ENCODE data around the gene TAGLN2.

The TAGLN2 gene

DNA sequence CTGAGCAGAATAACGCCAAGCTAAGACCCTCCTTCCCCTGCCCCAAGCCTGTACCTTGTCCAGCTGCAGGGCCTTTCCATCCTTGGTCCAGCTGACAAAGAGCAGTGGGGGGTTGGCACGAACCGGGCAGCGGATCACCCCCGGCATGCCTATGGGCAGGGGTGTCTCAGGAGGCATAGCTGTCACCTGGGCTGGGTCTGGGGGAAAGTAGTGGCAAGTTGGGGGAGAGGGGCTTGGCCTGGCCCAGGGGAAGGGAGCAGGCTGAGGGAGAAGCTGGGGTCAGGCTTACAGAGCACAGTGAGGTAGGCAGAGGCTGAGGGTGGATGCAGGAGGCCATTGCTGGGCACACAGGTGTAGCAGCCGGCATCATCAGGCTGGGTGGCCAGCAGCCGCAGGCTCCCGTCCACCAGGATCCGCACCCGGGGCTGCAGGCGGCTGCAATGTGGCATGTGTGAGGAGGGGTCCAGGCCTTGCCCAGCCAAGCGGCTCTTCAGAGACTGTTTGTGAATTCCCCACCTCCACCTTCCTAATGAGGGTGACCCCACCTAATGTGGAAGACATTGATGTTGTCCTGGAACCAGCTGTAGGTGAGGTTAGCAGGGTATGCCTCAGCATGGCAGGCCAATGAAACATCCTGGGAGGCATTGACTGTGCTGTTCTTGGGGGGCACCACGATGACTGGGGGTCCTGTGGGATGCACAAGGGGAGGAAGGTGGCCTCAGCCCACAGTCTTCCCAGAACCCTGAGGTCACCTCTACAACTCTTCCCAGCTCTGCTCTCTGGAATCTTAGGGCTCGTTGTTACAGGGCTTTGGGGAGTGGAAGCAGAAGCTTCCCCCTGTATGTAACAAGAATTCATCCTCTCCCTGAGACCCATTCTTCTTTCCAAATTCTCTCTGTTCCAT, 9.1 kb upstream of the TAGLN2 start:
- no peak for DNase-seq

GRCh38 chr1:159933347-159933746, 8.0 kb upstream of the TAGLN2 start:
- no peak for DNase-seq

DNA sequence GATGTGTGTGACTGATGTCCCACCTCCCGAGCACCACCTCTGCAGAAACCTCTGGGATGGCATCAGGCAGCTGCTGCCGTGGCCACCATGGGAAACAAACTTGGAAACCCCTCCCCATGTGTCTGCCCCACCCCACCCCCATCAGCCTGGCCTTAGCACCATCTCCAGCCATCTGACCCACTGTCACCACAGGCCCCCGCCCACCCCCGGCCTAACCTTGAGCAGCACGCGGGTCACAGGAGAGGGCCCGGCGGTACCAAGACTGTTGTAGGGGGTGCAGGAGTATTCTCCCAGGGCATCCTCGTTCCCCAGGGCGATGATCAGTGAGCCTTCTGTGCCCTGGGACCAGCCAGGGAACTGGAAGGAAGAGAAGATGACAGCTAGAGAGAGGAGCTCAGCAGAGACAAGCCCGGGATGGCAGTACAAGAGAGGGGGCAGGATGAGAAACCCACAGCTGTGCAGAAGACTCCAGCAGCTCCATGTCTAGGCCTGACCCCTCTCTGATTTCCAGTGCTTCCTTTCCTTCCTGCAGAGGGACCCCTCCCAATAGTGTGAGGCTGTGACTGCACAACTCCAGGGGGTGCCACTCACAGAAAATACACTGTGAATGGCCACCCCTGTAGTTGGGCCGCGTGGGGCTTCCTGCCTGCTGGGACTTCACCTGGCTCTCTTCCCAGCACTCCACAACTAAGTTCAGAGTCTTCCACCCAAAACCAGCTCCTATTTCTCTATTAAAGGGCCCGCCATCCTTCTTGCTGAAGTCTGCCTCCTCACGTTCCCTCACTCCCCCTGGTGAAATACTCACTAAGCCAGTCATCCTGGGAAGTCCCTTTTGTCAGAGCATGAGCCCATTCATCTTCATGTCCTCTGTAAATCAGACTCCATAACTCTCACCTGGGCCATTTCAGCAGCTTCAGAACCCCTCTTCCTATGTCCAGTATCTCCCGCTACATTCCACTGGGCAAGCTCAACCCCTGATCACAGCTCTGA, 7.3 kb upstream of the TAGLN2 start:
- no peak for DNase-seq

GRCh38 chr1:159931795-159932173, 6.5 kb upstream of the TAGLN2 start:
- no peak for DNase-seq

DNA sequence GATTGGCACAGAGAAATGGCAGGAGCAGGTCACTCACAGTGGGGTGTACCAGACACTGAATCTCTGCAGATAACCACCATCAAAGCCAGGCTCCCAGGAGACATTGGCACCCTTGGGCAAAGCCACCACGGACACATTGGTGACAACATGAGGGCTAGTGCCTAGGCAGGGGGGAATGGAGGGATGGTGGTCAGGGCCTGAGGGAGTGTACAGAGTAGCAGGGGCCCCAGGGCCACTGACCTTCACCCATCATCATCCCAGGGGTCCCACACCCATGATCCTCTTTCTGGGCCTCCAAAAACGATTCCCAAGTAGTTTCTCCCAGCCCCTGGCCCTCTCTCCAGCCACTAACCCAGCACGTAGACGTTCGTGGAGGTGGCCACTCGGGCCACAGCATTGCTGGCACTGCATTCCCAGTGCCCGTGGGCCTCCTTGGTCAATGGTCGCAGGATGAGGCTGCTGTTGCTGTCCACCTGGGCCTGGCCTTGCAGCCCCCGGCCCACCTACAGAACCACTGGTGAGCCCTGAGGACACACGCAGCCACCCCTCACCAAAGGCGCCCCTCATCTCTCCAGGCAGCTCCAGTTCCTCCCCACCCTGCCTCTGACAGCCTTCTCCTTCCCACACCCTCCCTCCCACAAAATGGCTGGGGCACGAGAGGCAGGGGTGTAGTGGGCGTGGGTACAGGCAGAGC, 5.9 kb upstream of the TAGLN2 start:
- DNase-seq: no peak

DNA sequence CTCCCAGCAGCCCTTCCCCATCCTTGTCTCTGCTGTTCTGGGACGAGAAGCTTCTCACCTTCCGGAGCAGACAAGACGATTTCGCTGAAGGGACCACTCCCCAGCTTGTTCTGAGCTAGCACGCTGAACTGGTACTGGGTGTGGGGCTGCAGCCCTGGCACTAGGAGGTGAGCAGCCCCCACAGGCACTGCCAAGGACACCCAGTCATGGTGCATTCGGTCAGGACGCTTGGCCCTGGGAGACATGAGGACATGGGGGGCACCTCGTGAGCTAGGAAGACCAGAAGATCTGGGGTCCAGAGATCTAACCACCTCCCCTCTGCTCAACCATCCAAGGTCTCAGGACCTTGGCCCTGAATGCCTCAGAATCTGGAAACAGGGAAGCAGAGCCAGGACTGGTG, 5.3 kb upstream of the TAGLN2 start:
- no peak for DNase-seq

- DNase-seq: no peak
These were observed 4.9 kb upstream of the TAGLN2 start for GRCh38 chr1:159930216-159930615.

- no peak for DNase-seq
These were observed 4.1 kb upstream of the TAGLN2 start for GRCh38 chr1:159929155-159930051.

GRCh38 chr1:159928491-159929050, 3.3 kb upstream of the TAGLN2 start:
- DNase-seq: no peak

DNA sequence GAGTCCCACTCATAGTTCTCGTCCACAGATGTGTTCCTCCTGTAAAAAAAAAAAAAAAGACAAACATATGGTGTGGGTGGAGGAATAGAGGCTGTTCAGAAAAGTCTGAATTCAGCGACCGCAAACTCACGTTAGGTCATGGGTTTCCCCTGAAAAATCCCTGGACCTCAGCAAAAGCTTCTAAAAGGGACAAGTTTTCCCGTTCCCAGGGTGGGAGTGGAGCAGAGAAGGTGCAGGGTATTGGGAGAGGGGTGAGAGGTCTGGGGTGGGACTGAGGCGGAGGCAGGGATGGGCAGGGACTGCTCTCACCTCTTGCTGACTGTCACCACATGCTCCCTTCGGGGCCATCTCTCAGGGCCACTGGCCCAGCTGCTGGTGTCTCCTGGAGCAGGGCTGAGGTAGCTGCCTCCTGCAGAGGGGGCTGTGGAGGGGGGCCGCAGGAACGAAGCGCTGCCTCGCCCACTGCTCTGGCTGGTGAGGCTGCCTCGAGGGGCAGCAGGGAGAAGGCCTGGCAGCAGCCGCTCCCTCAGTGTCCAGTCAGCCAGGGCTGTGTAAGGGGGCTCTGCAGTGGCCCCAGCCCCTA, 2.6 kb upstream of the TAGLN2 start:
- no peak for DNase-seq

DNA sequence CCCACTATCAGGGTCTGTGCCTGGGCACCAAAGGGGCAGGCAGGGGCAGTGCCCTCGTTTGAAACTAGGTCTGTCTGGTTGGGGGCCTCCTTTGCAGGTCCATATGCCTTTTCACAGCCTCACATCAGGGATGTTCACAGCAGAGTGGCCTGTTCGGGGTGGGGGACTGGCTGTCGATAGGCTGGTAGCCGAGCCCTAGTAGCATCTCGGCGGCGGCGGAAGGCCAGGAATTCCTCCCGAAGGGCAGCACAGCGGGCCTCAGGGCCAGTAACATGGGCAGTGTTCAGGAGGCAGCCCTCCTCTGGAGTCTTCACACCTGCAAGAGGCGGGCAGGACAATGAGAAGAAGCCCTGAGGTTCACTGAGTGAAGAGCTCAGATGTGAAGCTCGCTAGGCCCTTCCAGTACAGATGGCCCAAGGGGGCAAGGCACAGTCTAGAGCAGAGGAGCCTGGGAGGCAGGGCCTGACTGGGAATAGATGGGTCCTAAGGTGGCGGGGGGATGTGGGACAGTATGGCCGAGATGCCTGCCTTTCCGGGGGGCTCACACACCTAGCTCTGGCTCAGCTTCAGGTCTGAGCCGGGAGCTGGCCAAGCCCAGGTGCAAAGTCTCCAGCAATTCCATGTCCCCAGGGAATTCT, 2.0 kb upstream of the TAGLN2 start:
- no peak for DNase-seq

DNA sequence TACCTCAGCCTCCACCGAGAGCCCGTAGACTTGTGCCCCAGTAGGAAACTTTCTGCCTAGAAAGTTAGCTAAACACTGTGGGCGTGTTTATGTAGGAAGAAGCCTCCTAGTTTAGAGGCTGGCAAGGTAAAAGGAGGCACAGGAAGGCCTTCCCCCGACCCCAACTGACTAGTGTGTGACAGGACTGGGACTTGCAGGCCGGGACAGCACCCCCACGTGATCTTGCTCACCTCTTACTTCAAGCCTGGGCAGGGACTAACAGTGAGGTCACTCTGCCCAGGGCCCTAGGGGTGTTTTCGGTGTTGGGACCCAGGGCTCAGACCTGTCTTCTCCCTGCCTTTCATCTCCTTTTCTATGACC, 392 bp upstream of the TAGLN2 start:
- no peak for DNase-seq

- DNase-seq: peak; percentile 71
These were observed 1.1 kb downstream of the TAGLN2 start for GRCh38 chr1:159924025-159924790.

- DNase-seq: peak; percentile 88
These were observed 1.9 kb downstream of the TAGLN2 start for GRCh38 chr1:159923203-159924024.

- no peak for DNase-seq
These were observed 2.6 kb downstream of the TAGLN2 start for GRCh38 chr1:159922511-159923202.

DNA sequence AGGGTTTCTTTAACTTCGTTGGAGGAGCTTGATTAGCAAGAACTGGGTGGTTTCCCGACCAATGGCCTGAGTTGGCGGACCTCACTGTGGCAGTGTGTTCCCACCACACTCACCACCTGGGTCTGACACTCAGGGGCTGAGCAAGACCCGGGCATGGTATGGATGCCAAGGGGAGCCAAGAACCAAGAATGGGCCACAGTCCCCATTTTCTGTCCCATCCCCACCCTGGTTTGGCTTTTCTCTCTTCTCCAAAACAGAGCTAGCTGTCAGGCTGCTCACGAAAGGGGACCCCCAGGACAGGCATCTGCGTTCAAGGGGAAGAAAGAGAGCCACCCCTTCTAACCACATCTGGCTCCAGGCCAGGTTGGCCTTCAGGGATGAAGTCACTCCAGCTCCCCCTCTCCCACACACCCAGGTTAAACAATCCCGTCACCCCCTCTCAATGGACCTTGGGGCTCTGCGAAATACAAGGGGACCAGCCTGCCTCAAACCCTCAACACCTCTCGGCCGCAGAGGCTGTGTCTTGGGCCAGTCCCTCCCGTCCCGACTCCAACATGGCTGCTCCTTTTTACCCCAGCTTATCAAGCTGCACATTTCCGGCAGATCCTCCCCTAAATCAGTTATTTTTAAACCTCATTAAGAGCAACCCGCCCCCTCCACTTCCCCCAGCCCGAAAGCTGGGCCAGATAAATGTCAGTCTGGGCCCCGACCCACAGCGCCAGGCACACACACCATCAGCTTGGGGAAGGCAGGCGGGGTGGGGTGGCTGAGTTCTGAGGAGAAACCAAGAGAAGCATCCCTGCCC, 3.4 kb downstream of the TAGLN2 start:
- peak; percentile 43 for DNase-seq

GRCh38 chr1:159921251-159921650, 4.1 kb downstream of the TAGLN2 start:
- DNase-seq: no peak

DNA sequence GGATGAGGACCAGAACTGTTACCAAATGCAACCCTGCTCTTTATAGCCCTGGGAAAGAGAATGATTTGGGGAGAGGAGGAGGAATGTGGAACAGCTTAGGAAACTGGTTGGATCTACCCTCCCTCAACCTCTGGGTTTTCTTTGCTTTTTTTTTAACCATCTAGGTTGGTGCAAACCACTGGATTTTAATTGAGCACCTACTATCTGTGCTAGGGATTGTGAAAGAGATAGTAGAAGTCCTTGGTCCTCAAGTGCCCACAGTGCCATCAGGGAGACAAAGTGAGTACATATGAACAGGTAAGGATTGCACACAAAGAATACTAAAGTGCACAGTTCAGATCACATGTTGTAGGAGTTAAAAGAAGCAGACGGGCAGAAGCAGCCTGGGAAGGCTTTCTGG, 4.7 kb downstream of the TAGLN2 start:
- no peak for DNase-seq

Measured in activated T-cell treated with anti-CD3 and anti-CD28 coated beads, Interleukin-2, amount 50 U/mL, for 1 hour (primary cell).